ENCODE measurements around the gene MCCD1.

The MCCD1 gene

GRCh38 chr6:31573239-31574105 lies 44.7 kb downstream of the MCCD1 start:
- DNase-seq = no peak

GRCh38 chr6:31574106-31575061 lies 45.6 kb downstream of the MCCD1 start:
- no peak for DNase-seq

- DNase-seq = no peak
These were observed 46.7 kb downstream of the MCCD1 start, which contains the start of gene TNF for GRCh38 chr6:31575335-31575901. Gene TNF, plus strand, starts transcription at chr6:31575565. Its CDS starts 177 bp downstream, at chr6:31575742.

GRCh38 chr6:31575952-31576685 lies 47.4 kb downstream of the MCCD1 start:
- no peak for DNase-seq

- no peak for DNase-seq
These were observed 48.3 kb downstream of the MCCD1 start for GRCh38 chr6:31576897-31577578.

- DNase-seq = no peak
These were observed 48.8 kb downstream of the MCCD1 start for GRCh38 chr6:31577579-31577966.

GRCh38 chr6:31578184-31579118 lies 49.7 kb downstream of the MCCD1 start:
- no peak for DNase-seq

- DNase-seq = no peak
These were observed 50.4 kb downstream of the MCCD1 start for GRCh38 chr6:31579119-31579505.
